Liver (tissue), 9 donors: ENCODE measurements around the gene DTWD2. TPM values are rescaled to one million over a fixed set of nuclear protein-coding genes. Genes with fewer than 3 reads are reported as not detected.
"Not testable (repeated sequence)": the region's sequence is repeated elsewhere in the genome, so short reads cannot be mapped to it uniquely, and the experiment has no call there.

ENCODE experiments used
- DNase-seq: peaks from one replicate; pipeline ENCODE4 v3.0.0-alpha.2; 2017; ENCODE audit warnings: low spot score
- H3K27ac ChIP-seq, 2 donors: one replicate each; pipeline ENCODE4 v1.7.0; 2013; ENCODE audit warnings: inconsistent platforms in 2 of 2, low read length in 2 of 2, control low read depth in 1 of 2, low read depth in 1 of 2, mild to moderate bottlenecking in 1 of 2
- H3K27me3 ChIP-seq, 4 donors: one replicate each; pipeline versions ENCODE4 v1.6.1 to v1.7.0; 2013; ENCODE audit warnings: low read length in 3 of 4, inconsistent platforms in 1 of 4, mild to moderate bottlenecking in 1 of 4, moderate library complexity in 1 of 4; ENCODE audit not compliant: control insufficient read depth in 4 of 4, insufficient read depth in 4 of 4
- H3K36me3 ChIP-seq, 4 donors: one replicate each; pipeline versions ENCODE4 v1.6.1 to v1.7.0; 2013; ENCODE audit warnings: low read length in 3 of 4, mild to moderate bottlenecking in 3 of 4, low read depth in 1 of 4, moderate library complexity in 1 of 4; ENCODE audit not compliant: control insufficient read depth in 4 of 4, insufficient read depth in 3 of 4
- H3K4me1 ChIP-seq, 4 donors: one replicate each; pipeline versions ENCODE4 v1.6.1 to v1.7.0; 2013; ENCODE audit warnings: low read length in 3 of 4, mild to moderate bottlenecking in 3 of 4, moderate library complexity in 1 of 4; ENCODE audit not compliant: control insufficient read depth in 4 of 4, insufficient read depth in 4 of 4
- H3K4me3 ChIP-seq, 3 donors: one replicate each; pipeline versions ENCODE4 v1.6.1 to v1.7.0; 2013; ENCODE audit warnings: low read length in 3 of 3, control low read depth in 1 of 3, low read depth in 1 of 3, mild to moderate bottlenecking in 1 of 3
- H3K9ac ChIP-seq, 2 donors: one replicate each; pipeline ENCODE4 v1.7.0; 2013; ENCODE audit warnings: low read length in 2 of 2, mild to moderate bottlenecking in 2 of 2, moderate library complexity in 2 of 2, control low read depth in 1 of 2, low read depth in 1 of 2
- H3K9me3 ChIP-seq, 4 donors: one replicate each; pipeline versions ENCODE4 v1.6.1 to v1.7.0; 2013; ENCODE audit warnings: low read length in 3 of 4; ENCODE audit not compliant: control insufficient read depth in 4 of 4
- ATF3 ChIP-seq: IDR thresholded peaks from 2 replicates; pipeline ENCODE4 v1.6.1; 2016; ENCODE audit warnings: antibody characterized with exemption
- CTCF ChIP-seq: fragments of 150-350 bp; IDR thresholded peaks from 2 replicates; pipeline ENCODE4 v1.5.1; 2017; ENCODE audit warnings: improper control_type of control experiment, low read depth, low read length; ENCODE audit not compliant: missing input control
- EGR1 ChIP-seq, 2 donors: IDR thresholded peaks; 2 replicates each; pipeline ENCODE4 v1.6.1; 2016 to 2018; ENCODE audit warnings: antibody characterized with exemption in 2 of 2, low read depth in 2 of 2
- FOXA1 ChIP-seq: IDR thresholded peaks from 2 replicates; pipeline ENCODE4 v1.6.1; 2016; ENCODE audit warnings: antibody characterized with exemption
- FOXA2 ChIP-seq: IDR thresholded peaks from 2 replicates; pipeline ENCODE4 v1.6.1; 2016; ENCODE audit warnings: antibody characterized with exemption
- GABPA ChIP-seq, 2 donors: IDR thresholded peaks in 1 of 2; conservative IDR thresholded peaks in 1 of 2; 2 replicates each; pipeline ENCODE4 v1.6.1; 2016; ENCODE audit warnings: antibody characterized with exemption in 2 of 2, mild to moderate bottlenecking in 1 of 2, moderate library complexity in 1 of 2
- HNF4A ChIP-seq, 2 donors: conservative IDR thresholded peaks; 2 replicates each; pipeline ENCODE4 v1.6.1; 2016; ENCODE audit warnings: antibody characterized with exemption in 2 of 2, mild to moderate bottlenecking in 2 of 2
- HNF4G ChIP-seq: IDR thresholded peaks from 2 replicates; pipeline ENCODE4 v1.6.1; 2016; ENCODE audit warnings: antibody characterized with exemption
- JUND ChIP-seq, 2 donors: IDR thresholded peaks; 2 replicates each; pipeline ENCODE4 v1.6.1; 2016; ENCODE audit warnings: antibody characterized with exemption in 2 of 2
- MAX ChIP-seq: IDR thresholded peaks from 2 replicates; pipeline ENCODE4 v1.6.1; 2016; ENCODE audit warnings: antibody characterized with exemption
- NR2F2 ChIP-seq: IDR thresholded peaks from 2 replicates; pipeline ENCODE4 v1.6.1; 2016; ENCODE audit warnings: antibody characterized with exemption
- RAD21 ChIP-seq, 2 donors: IDR thresholded peaks; 2 replicates each; pipeline ENCODE4 v1.6.1; 2016; ENCODE audit warnings: antibody characterized with exemption in 2 of 2, mild to moderate bottlenecking in 2 of 2
- SP1 ChIP-seq: IDR thresholded peaks from 2 replicates; pipeline ENCODE4 v1.6.1; 2018; ENCODE audit warnings: antibody characterized with exemption, mild to moderate bottlenecking
- TAF1 ChIP-seq: conservative IDR thresholded peaks from 2 replicates; pipeline ENCODE4 v1.6.1; 2016; ENCODE audit warnings: antibody characterized with exemption, mild to moderate bottlenecking
- YY1 ChIP-seq: IDR thresholded peaks from 2 replicates; pipeline ENCODE4 v1.6.1; 2016; ENCODE audit warnings: antibody characterized with exemption, mild to moderate bottlenecking
- ZBTB33 ChIP-seq: IDR thresholded peaks from 2 replicates; pipeline ENCODE4 v1.6.1; 2016; ENCODE audit warnings: antibody characterized with exemption
- WGBS: extraction: QIAGEN DNeasy Blood & Tissue Kit; methylation state at CpG from one replicate; pipeline ENCODE4 v1.1.7; 2013; 5-methylcytosine and 5-hydroxymethylcytosine counted together
- polyA plus RNA-seq, 2 donors: library from polyadenylated mRNA; stranded (reverse) in 1 of 2; unstranded in 1 of 2; fragments of 200-250 nt in 1 of 2; fragments of >200 nt in 1 of 2; fragmentation: Nextera tagmentation in 1 of 2; extraction: Ambion mirVana in 1 of 2; gene quantifications; one replicate each; pipeline versions ENCODE4 v1.2.1 to v1.2.3, GENCODE V29; 2013 to 2015
- total RNA-seq, 2 donors: library from RNA; depleted of rRNA; stranded (reverse); fragments of >200 nt; gene quantifications; one replicate each; pipeline ENCODE4 v1.2.3, GENCODE V29; 2014
- donor health status: healthy.
- donor health status: healthy.
- donor health status: healthy.
- donor health status: healthy.
- donor health status: healthy.

The DTWD2 gene
- total and polyA plus RNA-seq, 4 donors = 2.3 to 10.7 (median 4.3) TPM

GRCh38 chr5:118950354-118950753 is 38.0 kb downstream of the DTWD2 start:
- not testable (repeated sequence) for H3K27me3 ChIP-seq, H3K4me1 ChIP-seq, H3K9me3 ChIP-seq, H3K4me3 ChIP-seq, H3K36me3 ChIP-seq, H3K27ac ChIP-seq, H3K9ac ChIP-seq, DNase-seq
- 96% methylated on average over 9 of the region's 9 CpGs for WGBS

GRCh38 chr5:118946138-118946800 is 42.1 kb downstream of the DTWD2 start:
- DNase-seq = no peak
- no peak overlapping the region for H3K9ac ChIP-seq
- H3K36me3 ChIP-seq = peaks cover 0 to 4% (median 0%) of the 10 kb centered on the region in 4 donors
- H3K9me3 ChIP-seq = no peaks in the 10 kb centered on the region
- TF ChIP-seq ATF3 = no peak
- TF ChIP-seq TAF1 = no peak
- TF ChIP-seq YY1 = no peak
- TF ChIP-seq NR2F2 = no peak
- TF ChIP-seq FOXA1 = no peak
- TF ChIP-seq RAD21 (IDR thresholded peaks at IDR 0.05) = no peak
- TF ChIP-seq MAX = no peak
- TF ChIP-seq JUND (IDR thresholded peaks at IDR 0.05) = no peak
- no peak for TF ChIP-seq CTCF
- no peak for TF ChIP-seq FOXA2
- TF ChIP-seq SP1 = no peak
- no peak for TF ChIP-seq HNF4A (conservative IDR thresholded peaks at IDR 0.05)
- no peak overlapping the region for H3K4me3 ChIP-seq
- 88% methylated on average over 2 of the region's 2 CpGs for WGBS
- no peaks in the 10 kb centered on the region for H3K27me3 ChIP-seq
- H3K27ac ChIP-seq = no peak overlapping the region
- no peaks in the 10 kb centered on the region for H3K4me1 ChIP-seq

GRCh38 chr5:118937393-118938061 is 50.8 kb downstream of the DTWD2 start:
- Histone ChIP-seq H3K4me3 (no peak overlapping the region), H3K36me3 (peaks cover 0 to 4% (median 0%) of the 10 kb centered on the region in 4 donors), H3K27me3 (no peaks in the 10 kb centered on the region), H3K9ac (no peak overlapping the region), H3K27ac (no peak overlapping the region), H3K9me3 (no peaks in the 10 kb centered on the region), H3K4me1 (no peaks in the 10 kb centered on the region)
- TF ChIP-seq GABPA (IDR thresholded peaks at IDR 0.05 in 1 of 2, conservative IDR thresholded peaks at IDR 0.05 in 1 of 2) (no peak), FOXA2 (no peak), YY1 (no peak), CTCF (no peak), JUND (IDR thresholded peaks at IDR 0.05) (no peak), NR2F2 (no peak), FOXA1 (no peak), HNF4G (no peak), ZBTB33 (no peak), EGR1 (IDR thresholded peaks at IDR 0.05; ENCODE audit: low read depth in 2 of 2) (no peak), ATF3 (no peak), TAF1 (no peak), SP1 (no peak), HNF4A (conservative IDR thresholded peaks at IDR 0.05) (no peak), MAX (no peak)
- no peak for DNase-seq
- 86% methylated on average over 3 of the region's 3 CpGs for WGBS
